OCI-LY7 (cell line): ENCODE data around the gene GPR137B. TPM values are rescaled to one million over a fixed set of nuclear protein-coding genes. Genes with fewer than 3 reads are reported as not detected.

Source experiments
- BruUV-seq: library from RNA; stranded (reverse); fragments of 400-500 nt; replicated peaks from 2 replicates; lab custom pipeline; 2021; lab: Mats Ljungman, UMichigan
- CTCF ChIA-PET: fragments of 300-600 bp; sonication (Branson Sonifier 250); formaldehyde crosslinking; loops from one replicate; lab custom pipeline; 2022; ENCODE audit warnings: antibody characterized with exemption; ENCODE audit not compliant: unreplicated experiment; lab: Charles Lee
- POLR2A ChIA-PET: fragments of 300-600 bp; sonication (Branson Sonifier 250); formaldehyde crosslinking; loops from one replicate; lab custom pipeline; 2022; ENCODE audit warnings: antibody characterized with exemption; lab: Charles Lee
- DNase-seq: peaks from one replicate; pipeline ENCODE4 v3.0.0-alpha.2; 2015; ENCODE audit warnings: low spot score
- H2AFZ ChIP-seq: fragments of 200-600 bp; sonication (generic), shearing (Covaris generic); 2 replicates; pipeline ENCODE4 v1.6.1; 2014; ENCODE audit warnings: mild to moderate bottlenecking, antibody characterized with exemption, low read length, moderate library complexity
- H3K27ac ChIP-seq: fragments of 200-600 bp; sonication (generic); 2 replicates; pipeline ENCODE4 v1.5.1; 2014; ENCODE audit warnings: mixed run types, low read depth, mild to moderate bottlenecking, moderate library complexity, low read length, inconsistent platforms; ENCODE audit not compliant: poor library complexity, severe bottlenecking
- H3K36me3 ChIP-seq: fragments of 200-600 bp; sonication (generic); 2 replicates; pipeline ENCODE4 v1.6.1; 2014; ENCODE audit warnings: mild to moderate bottlenecking, antibody characterized with exemption, low read length, moderate library complexity, mixed read lengths; ENCODE audit not compliant: insufficient read depth
- H3K4me1 ChIP-seq: fragments of 200-600 bp; sonication (generic); 2 replicates; pipeline ENCODE4 v1.5.1; 2014; ENCODE audit warnings: mild to moderate bottlenecking, low read length; ENCODE audit not compliant: insufficient read depth, poor library complexity, severe bottlenecking
- H3K4me2 ChIP-seq: fragments of 200-600 bp; sonication (generic); 2 replicates; pipeline ENCODE4 v1.6.1; 2014; ENCODE audit warnings: mild to moderate bottlenecking, low read length
- H3K4me3 ChIP-seq: fragments of 200-600 bp; sonication (generic); 2 replicates; pipeline ENCODE4 v1.5.1; 2014; ENCODE audit warnings: mild to moderate bottlenecking, low read depth, low read length; ENCODE audit not compliant: poor library complexity, severe bottlenecking
- H3K79me2 ChIP-seq: fragments of 200-600 bp; sonication (generic); 2 replicates; pipeline ENCODE4 v1.6.1; 2016; ENCODE audit warnings: low read depth, mild to moderate bottlenecking, low read length, moderate library complexity, mixed read lengths; ENCODE audit not compliant: insufficient read depth
- H3K9me2 ChIP-seq: fragments of 200-600 bp; sonication (generic); 2 replicates; pipeline ENCODE4 v1.6.1; 2016; ENCODE audit warnings: mild to moderate bottlenecking, low read length, mixed read lengths; ENCODE audit not compliant: insufficient read depth
- H3K9me3 ChIP-seq: fragments of 200-600 bp; sonication (generic); 2 replicates; pipeline ENCODE4 v1.6.1; 2014; ENCODE audit warnings: mild to moderate bottlenecking, mixed run types, low read length, mixed read lengths
- H4K20me1 ChIP-seq: fragments of 200-600 bp; sonication (generic); 2 replicates; pipeline ENCODE4 v1.6.1; 2014; ENCODE audit warnings: mild to moderate bottlenecking, antibody characterized with exemption, low read length, moderate library complexity, mixed read lengths; ENCODE audit not compliant: insufficient read depth
- CTCF ChIP-seq: fragments of 200-600 bp; sonication (generic); conservative IDR thresholded peaks from 2 replicates; pipeline ENCODE4 v1.5.1; 2014; ENCODE audit warnings: mild to moderate bottlenecking, antibody characterized with exemption, low read length, moderate library complexity, mixed read lengths
- EZH2phosphoT487 ChIP-seq: fragments of 200-600 bp; sonication (generic); IDR thresholded peaks from 2 replicates; pipeline ENCODE4 v1.6.1; 2018; ENCODE audit warnings: low read depth, borderline replicate concordance, mild to moderate bottlenecking, mixed run types, antibody characterized with exemption, low read length, moderate library complexity, mixed read lengths
- intact Hi-C: fragments of 100-400 bp; cut with micrococcal nuclease; formaldehyde crosslinking; loops from one replicate; pipeline ENCODE4 v1.10.0; 2022; ENCODE audit not compliant: unreplicated experiment
- total RNA-seq, 2 experiments: library from RNA; depleted of rRNA in 1 of 2; stranded (reverse); fragments of >200 nt in 1 of 2; shearing (Covaris generic) in 1 of 2; gene quantifications; 2 replicates each; pipeline ENCODE4 v1.2.3, GENCODE V29; 2014 to 2022

GPR137B gene
- total RNA-seq, 2 experiments from 2014 or later = 2.8 to 3.1 TPM

GRCh38 chr1:236103059-236103458 is 39.3 kb upstream of the GPR137B start:
- no peak overlapping the region for H3K4me3 ChIP-seq
- H3K4me1 ChIP-seq = no peaks in the 10 kb centered on the region
- BruUV-seq = no TSS peak
- H3K9me3 ChIP-seq = no peaks in the 10 kb centered on the region
- no peak overlapping the region for H2AFZ ChIP-seq
- no peak overlapping the region for H3K4me2 ChIP-seq
- ChIA-PET POLR2A (no interaction called here), CTCF (interaction anchor here (0.6 kb wide), 1 partner anchor 854 kb away, joined by 4 read pairs; no protein-coding TSS in a partner anchor)
- no peaks in the 10 kb centered on the region for H3K9me2 ChIP-seq
- no peak overlapping the region for H3K27ac ChIP-seq
- TF ChIP-seq EZH2phosphoT487 = no peak
- no peak for TF ChIP-seq CTCF
- H4K20me1 ChIP-seq = no peaks in the 10 kb centered on the region
- DNase-seq = no peak
- H3K36me3 ChIP-seq = no peaks in the 10 kb centered on the region
- intact Hi-C loops = loop anchor here (5.0 to 10.0 kb wide), 5 partner anchors 242 to 1462 kb away; no protein-coding TSS in a partner anchor
- no peaks in the 10 kb centered on the region for H3K79me2 ChIP-seq

DNA sequence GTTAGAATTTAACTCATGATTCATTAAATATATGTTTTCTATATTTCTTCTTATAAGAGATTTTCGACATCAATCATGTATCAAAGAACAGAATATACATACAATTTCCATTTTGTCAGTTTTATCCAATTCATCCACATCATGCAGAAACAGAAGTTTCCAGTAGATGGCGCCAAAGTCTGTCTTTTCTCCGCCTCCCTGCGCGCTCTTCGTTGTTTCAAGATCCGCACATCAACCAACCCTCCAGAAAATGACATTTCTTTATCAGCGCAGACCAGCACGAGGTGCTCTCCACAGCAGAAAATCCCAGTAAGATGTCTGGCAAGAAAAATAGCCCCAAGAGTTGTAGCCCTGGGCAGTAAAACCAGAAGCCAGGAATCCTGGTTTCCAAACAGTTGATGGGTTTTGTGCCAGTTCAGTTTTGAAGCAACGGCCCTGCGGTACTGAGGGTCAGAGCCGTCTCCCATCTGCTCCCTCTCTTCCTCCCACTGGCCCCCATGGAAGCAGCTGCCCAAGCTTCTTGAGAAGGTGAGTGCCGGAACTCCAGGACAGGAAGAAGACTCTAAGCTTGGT is 38.6 kb upstream of the GPR137B start:
- peak; percentile 46 for DNase-seq
- intact Hi-C loops = loop anchor here (5.0 to 10.0 kb wide), 5 partner anchors 241 to 1461 kb away; no protein-coding TSS in a partner anchor
- Histone ChIP-seq H4K20me1 (no peaks in the 10 kb centered on the region), H3K4me1 (no peaks in the 10 kb centered on the region), H3K4me3 (no peak overlapping the region), H3K36me3 (no peaks in the 10 kb centered on the region), H3K4me2 (no peak overlapping the region), H3K27ac (no peak overlapping the region), H3K9me2 (no peaks in the 10 kb centered on the region), H2AFZ (no peak overlapping the region), H3K79me2 (no peaks in the 10 kb centered on the region), H3K9me3 (no peaks in the 10 kb centered on the region)
- POLR2A ChIA-PET = no interaction called here
- TF ChIP-seq EZH2phosphoT487 (no peak), CTCF (peak; percentile 97)
- CTCF ChIA-PET = interaction anchor here (0.7 kb wide), 1 partner anchor 426 kb away, joined by 3 read pairs; no protein-coding TSS in a partner anchor
- no TSS peak for BruUV-seq
